GM23248 (cell line): ENCODE results near the gene NEDD4L. TPM values are rescaled to one million over a fixed set of nuclear protein-coding genes. Genes with fewer than 3 reads are reported as not detected.

ENCODE experiments used
- DNase-seq: peaks from one replicate; pipeline ENCODE4 v3.0.0-alpha.2; 2015
- H2AFZ ChIP-seq: fragments of 200-600 bp; sonication (generic); 2 replicates; pipeline ENCODE4 v1.6.1; 2016; ENCODE audit warnings: antibody characterized with exemption
- H3F3A ChIP-seq: fragments of 200-600 bp; sonication (generic); 2 replicates; pipeline ENCODE4 v1.6.1; 2016; ENCODE audit warnings: mild to moderate bottlenecking, antibody characterized with exemption, mixed run types; ENCODE audit not compliant: insufficient read depth
- H3K27ac ChIP-seq: fragments of 200-600 bp; sonication (generic); 2 replicates; pipeline ENCODE4 v1.5.1; 2016; ENCODE audit warnings: mild to moderate bottlenecking
- H3K27me3 ChIP-seq: fragments of 200-600 bp; sonication (generic); replicated peaks from 2 replicates; pipeline ENCODE4 v1.6.1; 2016; ENCODE audit warnings: mild to moderate bottlenecking; ENCODE audit not compliant: insufficient read depth
- H3K36me3 ChIP-seq: fragments of 200-600 bp; sonication (generic); 2 replicates; pipeline ENCODE4 v1.6.1; 2016; ENCODE audit warnings: low read depth, mild to moderate bottlenecking
- H3K4me1 ChIP-seq: fragments of 200-600 bp; sonication (generic); 2 replicates; pipeline ENCODE4 v1.6.1; 2016; ENCODE audit warnings: mild to moderate bottlenecking; ENCODE audit not compliant: insufficient read depth
- H3K4me2 ChIP-seq: fragments of 200-600 bp; sonication (generic); one replicate; pipeline ENCODE4 v1.6.1; 2016; ENCODE audit warnings: mild to moderate bottlenecking; ENCODE audit not compliant: unreplicated experiment
- H3K4me3 ChIP-seq: fragments of 200-600 bp; sonication (generic); 2 replicates; pipeline ENCODE4 v1.5.1; 2016; ENCODE audit warnings: mild to moderate bottlenecking
- H3K79me2 ChIP-seq: fragments of 200-600 bp; sonication (generic); 2 replicates; pipeline ENCODE4 v1.6.1; 2016; ENCODE audit warnings: mild to moderate bottlenecking; ENCODE audit not compliant: insufficient read depth
- H3K9ac ChIP-seq: fragments of 200-600 bp; sonication (generic); 2 replicates; pipeline ENCODE4 v1.6.1; 2016; ENCODE audit warnings: mild to moderate bottlenecking
- H3K9me2 ChIP-seq: fragments of 200-600 bp; sonication (generic); 2 replicates; pipeline ENCODE4 v1.6.1; 2016; ENCODE audit warnings: mixed run types, mild to moderate bottlenecking, moderate library complexity; ENCODE audit not compliant: insufficient read depth
- H3K9me3 ChIP-seq: fragments of 200-600 bp; sonication (generic); one replicate; pipeline ENCODE4 v1.6.1; 2017; ENCODE audit warnings: low read depth
- H4K20me1 ChIP-seq: fragments of 200-600 bp; sonication (generic); 2 replicates; pipeline ENCODE4 v1.6.0; 2016; ENCODE audit not compliant: insufficient read depth
- EZH2 ChIP-seq: fragments of 200-600 bp; sonication (generic); IDR thresholded peaks from 2 replicates; pipeline ENCODE4 v1.6.1; 2018; ENCODE audit warnings: antibody characterized with exemption, mild to moderate bottlenecking; ENCODE audit not compliant: insufficient read depth, poor library complexity, severe bottlenecking
- EZH2phosphoT487 ChIP-seq: fragments of 200-600 bp; sonication (generic); IDR thresholded peaks from 2 replicates; pipeline ENCODE4 v1.6.1; 2018; ENCODE audit warnings: antibody characterized with exemption, moderate library complexity, mild to moderate bottlenecking, low read depth; ENCODE audit not compliant: insufficient read depth
- WGBS, 2 experiments: methylation state at CpG; one replicate each; pipeline ENCODE4 v1.1.6; 2015 to 2017; ENCODE audit warnings: low lambda C conversion rate in 2 of 2, low coverage in 1 of 2; ENCODE audit errors: missing lambda C conversion rate in 2 of 2; 5-methylcytosine and 5-hydroxymethylcytosine counted together
- in situ Hi-C: fragments of 300-500 bp; cut with MboI; formaldehyde crosslinking; loops from 2 replicates; pipeline ENCODE4 v1.15.0; 2020
- polyA plus RNA-seq: library from polyadenylated mRNA; unstranded; fragments of >200 nt; fragmentation: Nextera tagmentation; extraction: Ambion mirVana; gene quantifications from 2 replicates; pipeline ENCODE4 v1.2.1, GENCODE V29; 2016
- total RNA-seq: library from RNA; depleted of rRNA; stranded (reverse); fragments of >200 nt; shearing (Covaris generic); gene quantifications from 2 replicates; pipeline ENCODE4 v1.2.3, GENCODE V29; 2014

NEDD4L gene
- total and polyA plus RNA-seq, 2 experiments from 2014 or later, result 3.7 to 6.1 TPM

GRCh38 chr18:58135183-58135641, 91.2 kb downstream of the NEDD4L start:
- Histone ChIP-seq H3F3A (no peaks in the 10 kb centered on the region), H3K27ac (no peak overlapping the region), H3K4me1 (peaks cover 4% of the 10 kb centered on the region; the same call in 1 of the 2 replicates), H3K36me3 (no peaks in the 10 kb centered on the region), H4K20me1 (no peaks in the 10 kb centered on the region), H3K79me2 (no peaks in the 10 kb centered on the region), H3K9me3 (no peaks in the 10 kb centered on the region), H3K9ac (no peak overlapping the region), H3K4me2 (peak overlapping the region; percentile 70), H3K27me3 (0 out of 2 replicates have a peak, but pooled peaks cover 5% of the 10 kb centered on the region), H3K4me3 (peak overlapping the region; percentile 55), H2AFZ (peak overlapping the region; percentile 75), H3K9me2 (no peaks in the 10 kb centered on the region)
- DNase-seq, result peak; percentile 71
- TF ChIP-seq EZH2phosphoT487 (no peak), EZH2 (no peak)
- 23% methylated on average over 7 of the region's 7 CpGs for WGBS, 2 experiments
- in situ Hi-C loops, result no loop called here

- 19% methylated on average over 7 of the region's 7 CpGs for whole genome bisulfite sequencing, 2 experiments
- in situ Hi-C loops, result no loop called here
- Histone ChIP-seq H4K20me1 (no peaks in the 10 kb centered on the region), H3K79me2 (no peaks in the 10 kb centered on the region), H3K36me3 (no peaks in the 10 kb centered on the region), H3F3A (no peaks in the 10 kb centered on the region), H3K4me1 (peaks cover 4% of the 10 kb centered on the region; the same call in 1 of the 2 replicates), H2AFZ (peak overlapping the region; percentile 75), H3K27me3 (0 out of 2 replicates have a peak, but pooled peaks cover 5% of the 10 kb centered on the region), H3K9me2 (no peaks in the 10 kb centered on the region), H3K9me3 (no peaks in the 10 kb centered on the region), H3K4me2 (peak overlapping the region; percentile 70), H3K9ac (no peak overlapping the region), H3K27ac (no peak overlapping the region), H3K4me3 (peak overlapping the region; percentile 55)
- TF ChIP-seq EZH2, result no peak
- no peak for TF ChIP-seq EZH2phosphoT487
- peak; percentile 71 for DNase-seq
Measured at GRCh38 chr18:58135701-58136331, 91.8 kb downstream of the NEDD4L start.

- DNase-seq, result no peak
- peaks cover 4% of the 10 kb centered on the region; the same call in 1 of the 2 replicates for H3K4me1 ChIP-seq
- H3K9ac ChIP-seq, result no peak overlapping the region
- H3K9me3 ChIP-seq, result no peaks in the 10 kb centered on the region
- H3K4me3 ChIP-seq, result no peak overlapping the region
- no peaks in the 10 kb centered on the region for H3K9me2 ChIP-seq
- TF ChIP-seq EZH2phosphoT487 (no peak), EZH2 (no peak)
- H3K79me2 ChIP-seq, result no peaks in the 10 kb centered on the region
- no peaks in the 10 kb centered on the region for H3F3A ChIP-seq
- no peak overlapping the region for H2AFZ ChIP-seq
- H3K4me2 ChIP-seq, result no peak overlapping the region
- WGBS, 2 experiments, result 81 to 85% methylated on average over 3 of the region's 3 CpGs
- H3K36me3 ChIP-seq, result no peaks in the 10 kb centered on the region
- H3K27me3 ChIP-seq, result 0 out of 2 replicates have a peak, but pooled peaks cover 1% of the 10 kb centered on the region
- no peaks in the 10 kb centered on the region for H4K20me1 ChIP-seq
- in situ Hi-C loops, result no loop called here
- no peak overlapping the region for H3K27ac ChIP-seq
Measured at GRCh38 chr18:58136879-58137278, 92.9 kb downstream of the NEDD4L start.

DNA sequence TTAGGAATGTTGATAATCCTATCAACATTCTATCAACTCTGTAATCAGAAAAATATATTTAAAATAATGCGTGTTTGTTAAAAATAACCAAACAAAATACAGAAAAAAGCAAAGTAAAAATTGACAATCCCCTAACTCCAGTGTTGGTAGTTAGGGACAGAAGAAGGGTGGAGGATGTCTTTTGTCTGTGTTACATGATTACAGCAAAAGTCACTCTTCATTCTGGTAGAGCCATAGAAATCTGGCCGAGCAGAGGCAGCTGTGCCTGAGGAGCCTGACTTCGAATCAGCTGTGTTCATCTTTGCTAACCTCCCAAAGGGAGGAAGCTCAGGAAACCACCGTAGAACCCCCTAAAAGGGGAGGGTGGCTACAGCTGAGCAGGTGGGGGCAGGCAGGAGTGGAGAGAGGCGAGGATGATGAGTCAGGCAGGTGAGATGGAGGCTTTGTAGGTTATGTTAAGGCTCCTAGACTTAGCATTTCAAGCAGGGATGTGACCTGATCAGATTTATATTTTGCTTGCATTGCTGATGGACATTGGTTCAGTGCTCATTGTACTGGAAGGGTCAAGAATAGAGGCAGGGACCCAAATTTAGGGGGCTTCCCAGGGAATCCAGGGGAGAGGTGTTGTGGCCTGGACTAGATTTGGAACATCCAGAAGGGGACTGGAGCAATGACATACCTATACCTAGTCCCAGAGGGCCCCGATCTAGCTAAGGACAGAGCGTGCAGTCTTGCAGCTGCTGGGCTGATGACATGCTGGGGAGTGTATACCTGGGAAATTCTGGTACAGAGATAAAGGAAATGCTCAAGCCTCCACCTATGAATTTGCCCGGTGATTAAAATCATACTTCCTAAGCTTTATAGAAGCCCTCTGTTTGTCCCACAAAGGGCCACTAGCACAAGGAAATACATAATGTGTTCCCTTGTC, 95.7 kb downstream of the NEDD4L start:
- in situ Hi-C loops, result no loop called here
- H3K4me2 ChIP-seq, result no peak overlapping the region
- no peaks in the 10 kb centered on the region for H3F3A ChIP-seq
- no peaks in the 10 kb centered on the region for H4K20me1 ChIP-seq
- no peaks in the 10 kb centered on the region for H3K9me2 ChIP-seq
- no peak for DNase-seq
- no peaks in the 10 kb centered on the region for H3K27me3 ChIP-seq
- no peaks in the 10 kb centered on the region for H3K36me3 ChIP-seq
- no peak for TF ChIP-seq EZH2phosphoT487
- no peak for TF ChIP-seq EZH2
- WGBS, 2 experiments, result 72 to 76% methylated on average over 8 of the region's 8 CpGs
- H3K27ac ChIP-seq, result no peak overlapping the region
- H2AFZ ChIP-seq, result no peak overlapping the region
- H3K9me3 ChIP-seq, result no peaks in the 10 kb centered on the region
- H3K4me3 ChIP-seq, result no peak overlapping the region
- no peak overlapping the region for H3K9ac ChIP-seq
- H3K79me2 ChIP-seq, result no peaks in the 10 kb centered on the region
- peaks cover 4% of the 10 kb centered on the region; the same call in 1 of the 2 replicates for H3K4me1 ChIP-seq
